OCI-M1 (cell line): ENCODE data around the gene PTPN7.
"Not testable (repeated sequence)": the region's sequence is repeated elsewhere in the genome, so short reads cannot be mapped to it uniquely, and the experiment has no call there.

ENCODE experiments used
- DNase-seq: peaks from one replicate; lab custom pipeline; 2025; lab: John Stamatoyannopoulos, UW

Gene PTPN7

DNA sequence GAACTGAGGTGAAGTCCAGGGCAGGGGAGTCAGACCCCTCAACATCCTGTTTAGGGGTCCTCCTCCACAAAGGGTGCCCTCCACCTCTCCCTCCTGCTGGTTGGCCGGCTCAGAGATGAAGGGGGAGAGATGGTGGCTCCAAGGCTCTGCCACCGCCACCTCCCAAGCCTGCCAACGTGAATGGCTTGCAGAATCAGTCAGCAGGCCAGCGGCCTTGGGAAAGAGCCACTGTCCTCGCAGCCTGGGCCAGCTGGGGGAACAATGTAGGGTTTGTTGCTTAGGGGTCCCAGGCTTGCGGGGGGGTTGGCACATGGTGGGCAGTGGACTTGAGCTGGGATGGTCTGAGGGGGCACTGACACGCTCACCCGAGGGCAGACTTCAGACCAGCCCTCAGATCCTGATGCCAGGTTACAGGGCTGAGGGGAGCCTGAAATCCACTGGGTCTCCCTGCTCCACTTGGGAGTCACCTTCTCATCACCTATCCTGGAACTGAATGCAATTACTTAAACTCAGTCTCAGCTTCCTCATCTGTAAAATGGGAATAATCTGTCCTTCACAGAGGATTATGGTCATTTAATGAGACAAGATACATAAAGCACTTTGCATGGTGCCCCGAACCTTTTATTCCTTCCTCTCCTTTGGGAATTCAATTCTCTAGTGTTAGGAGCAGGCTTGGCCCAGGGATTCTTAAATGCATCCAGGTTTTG is 29.4 kb downstream of the PTPN7 start:
- no peak for DNase-seq

DNA sequence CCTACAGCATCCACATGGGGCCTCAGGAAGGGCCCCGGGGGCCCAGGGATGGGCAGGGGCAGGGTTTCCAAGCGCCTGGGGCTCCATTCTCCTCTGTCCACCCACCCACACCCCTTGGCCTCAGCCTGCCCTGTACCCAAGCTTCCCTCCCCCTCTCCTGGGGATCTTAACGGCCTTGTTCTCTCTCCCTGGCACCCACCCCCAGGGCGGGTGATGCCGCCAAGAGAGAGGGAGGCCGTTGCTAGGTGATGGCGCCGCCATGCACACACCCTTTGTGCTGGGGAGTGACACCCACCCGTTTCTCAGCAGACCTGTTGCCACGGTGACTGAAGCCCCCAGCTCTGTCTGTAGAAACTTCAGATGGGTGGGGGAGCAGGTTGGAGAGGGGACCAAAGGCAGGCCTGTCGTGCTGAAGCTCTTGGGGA is 30.1 kb downstream of the PTPN7 start:
- no peak for DNase-seq

- no peak for DNase-seq
Observed at GRCh38 chr1:202129453-202130296, 30.7 kb downstream of the PTPN7 start.

DNA sequence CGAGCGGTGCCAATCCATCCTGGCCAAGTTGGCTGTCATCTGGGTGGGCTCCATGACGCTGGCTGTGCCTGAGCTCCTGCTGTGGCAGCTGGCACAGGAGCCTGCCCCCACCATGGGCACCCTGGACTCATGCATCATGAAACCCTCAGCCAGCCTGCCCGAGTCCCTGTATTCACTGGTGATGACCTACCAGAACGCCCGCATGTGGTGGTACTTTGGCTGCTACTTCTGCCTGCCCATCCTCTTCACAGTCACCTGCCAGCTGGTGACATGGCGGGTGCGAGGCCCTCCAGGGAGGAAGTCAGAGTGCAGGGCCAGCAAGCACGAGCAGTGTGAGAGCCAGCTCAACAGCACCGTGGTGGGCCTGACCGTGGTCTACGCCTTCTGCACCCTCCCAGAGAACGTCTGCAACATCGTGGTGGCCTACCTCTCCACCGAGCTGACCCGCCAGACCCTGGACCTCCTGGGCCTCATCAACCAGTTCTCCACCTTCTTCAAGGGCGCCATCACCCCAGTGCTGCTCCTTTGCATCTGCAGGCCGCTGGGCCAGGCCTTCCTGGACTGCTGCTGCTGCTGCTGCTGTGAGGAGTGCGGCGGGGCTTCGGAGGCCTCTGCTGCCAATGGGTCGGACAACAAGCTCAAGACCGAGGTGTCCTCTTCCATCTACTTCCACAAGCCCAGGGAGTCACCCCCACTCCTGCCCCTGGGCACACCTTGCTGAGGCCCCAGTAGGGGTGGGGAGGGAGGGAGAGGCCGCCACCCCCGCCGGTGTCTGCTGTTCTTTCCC is 32.4 kb downstream of the PTPN7 start:
- no peak for DNase-seq

- no peak for DNase-seq
Observed at GRCh38 chr1:202127061-202127460, 33.3 kb downstream of the PTPN7 start.

GRCh38 chr1:202126426-202126825 is 34.0 kb downstream of the PTPN7 start:
- no peak for DNase-seq

DNA sequence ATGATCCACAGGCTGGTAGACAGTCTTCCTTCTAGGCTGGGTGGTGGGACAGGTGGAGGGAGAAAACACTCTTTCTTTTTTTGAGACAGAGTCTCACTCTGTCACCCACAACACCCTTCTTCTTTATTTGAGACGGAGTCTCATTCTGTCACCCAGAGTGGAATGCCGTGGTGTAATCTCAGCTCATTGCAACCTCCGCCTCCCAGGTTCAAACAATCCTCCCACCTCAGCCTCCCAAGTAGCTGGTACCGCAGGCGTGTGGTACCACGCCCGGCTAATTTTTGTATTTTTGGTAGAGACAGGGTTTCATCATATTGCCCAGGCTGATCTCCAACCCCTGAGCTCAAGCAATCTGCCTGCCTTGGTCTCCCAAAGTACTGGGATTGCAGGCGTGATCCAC is 34.8 kb downstream of the PTPN7 start:
- DNase-seq, result no peak

GRCh38 chr1:202124142-202124541 is 36.3 kb downstream of the PTPN7 start:
- no peak for DNase-seq

GRCh38 chr1:202123336-202123813 is 37.0 kb downstream of the PTPN7 start:
- no peak for DNase-seq

- DNase-seq, result peak; percentile 64
Observed at GRCh38 chr1:202122639-202123335, 37.6 kb downstream of the PTPN7 start, which contains the start of gene GPR37L1. TSS of gene GPR37L1 (plus strand) at chr1:202122917. CDS start at chr1:202122964, 47 bp downstream.

- DNase-seq, result no peak
Observed at GRCh38 chr1:202121006-202121405, 39.4 kb downstream of the PTPN7 start.

DNA sequence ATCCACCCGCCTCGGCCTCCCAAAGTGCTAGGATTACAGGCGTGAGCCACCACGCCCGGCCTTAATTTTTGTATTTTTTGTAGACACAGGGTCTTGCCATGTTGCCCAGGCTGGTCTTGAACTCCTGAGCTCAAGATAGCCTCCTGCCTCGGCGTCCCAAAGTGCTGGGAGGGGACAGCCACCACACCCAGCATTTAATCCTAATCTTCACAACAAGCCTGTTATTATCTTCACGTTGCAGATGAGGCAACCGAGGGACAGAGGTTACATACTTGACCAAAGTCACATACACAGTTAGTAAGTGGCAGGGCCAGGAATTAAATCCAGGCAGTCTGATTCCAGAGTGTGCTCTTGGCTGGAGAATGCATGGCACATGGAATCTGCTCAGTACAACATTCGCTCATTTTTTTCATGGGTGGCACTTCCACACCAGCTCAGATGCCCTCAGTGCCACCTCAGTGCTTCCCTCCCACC is 42.5 kb downstream of the PTPN7 start:
- peak; percentile 77 for DNase-seq

DNA sequence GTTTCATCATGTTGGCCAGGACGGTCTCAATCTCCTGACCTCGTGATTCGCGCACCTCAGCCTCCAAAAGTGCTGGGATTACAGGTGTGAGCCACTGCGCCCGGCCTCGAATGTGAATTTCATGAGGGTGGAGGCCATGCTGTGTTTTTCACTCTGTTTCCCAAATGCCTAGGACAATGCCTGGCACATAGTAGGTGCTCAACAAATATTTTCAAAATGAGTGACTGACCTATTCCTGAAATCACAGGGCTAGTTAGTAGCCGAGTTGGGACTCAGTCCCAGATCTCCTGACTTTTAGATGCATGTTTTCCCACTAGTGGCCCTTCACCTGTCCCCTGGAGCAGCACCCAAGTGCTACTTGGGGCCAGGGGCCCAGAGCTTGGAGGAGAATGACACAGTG is 44.1 kb downstream of the PTPN7 start:
- DNase-seq, result no peak

GRCh38 chr1:202113690-202114300 is 46.6 kb downstream of the PTPN7 start:
- DNase-seq, result no peak

DNA sequence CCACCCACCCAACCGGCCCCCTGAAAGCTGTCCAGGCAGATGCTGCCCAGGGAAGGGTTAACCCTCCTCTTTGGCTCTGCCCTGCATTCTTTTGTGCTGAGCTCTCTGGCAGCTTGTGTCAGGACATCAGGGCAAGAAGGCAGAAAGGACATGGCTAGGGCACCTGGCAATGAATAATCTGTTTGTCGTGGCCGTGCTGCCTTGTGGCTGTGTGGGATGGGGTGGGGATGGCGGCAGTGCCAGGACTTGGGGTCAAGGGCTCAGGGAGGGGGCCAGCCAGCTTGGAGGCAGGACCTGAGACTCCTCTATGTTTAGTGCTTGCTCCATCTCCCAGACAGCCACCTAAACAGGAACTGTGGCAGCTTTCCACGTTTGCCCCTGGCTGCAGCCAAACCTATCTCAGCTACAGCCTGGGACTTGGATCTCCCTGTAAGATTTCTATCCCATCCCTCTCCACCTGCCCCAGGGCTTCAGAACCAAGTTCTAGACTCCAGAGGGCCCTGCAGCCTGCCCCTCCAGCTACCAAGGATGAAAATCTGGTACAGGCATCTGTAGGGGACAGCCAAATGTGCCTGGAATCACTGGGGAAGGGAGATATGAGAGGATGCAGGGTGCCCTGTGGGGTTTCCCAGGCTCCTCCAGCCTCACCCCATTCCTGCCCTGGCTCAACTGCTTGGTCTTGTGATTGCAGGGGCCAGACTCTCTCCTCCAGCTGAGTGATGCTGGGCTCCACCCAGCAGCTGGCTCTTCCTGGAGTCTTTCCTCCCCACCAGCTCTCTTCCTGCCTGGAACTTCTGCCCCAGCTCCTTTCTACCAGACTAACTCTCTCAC is 47.3 kb downstream of the PTPN7 start:
- no peak for DNase-seq

- not testable (repeated sequence) for DNase-seq
Observed at GRCh38 chr1:202111589-202111988, 48.8 kb downstream of the PTPN7 start.

DNA sequence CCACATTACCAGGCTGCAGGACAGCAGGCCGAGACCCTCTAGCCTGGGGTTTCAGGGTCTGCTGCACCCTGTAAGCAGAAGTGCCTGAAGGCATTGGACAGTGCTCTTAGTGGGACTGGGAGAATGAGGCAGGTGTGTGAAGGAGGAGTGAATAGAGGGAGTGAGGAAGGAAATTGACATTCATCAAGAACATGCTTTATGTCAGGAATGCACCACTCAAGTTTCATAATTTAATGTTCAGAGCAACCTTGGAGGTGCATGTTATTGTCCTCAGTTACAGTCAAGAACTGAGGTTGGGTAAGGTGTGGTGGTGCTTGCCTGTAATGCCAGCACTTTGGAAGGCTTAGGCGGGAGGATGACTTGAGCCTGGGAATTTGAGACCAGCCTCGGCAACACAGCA is 49.4 kb downstream of the PTPN7 start:
- DNase-seq, result no peak

GRCh38 chr1:202107801-202108731 is 52.3 kb downstream of the PTPN7 start:
- no peak for DNase-seq

- DNase-seq, result no peak
Observed at GRCh38 chr1:202107321-202107761, 53.1 kb downstream of the PTPN7 start.
